Measurements from ENCODE around the gene PRKN.

The PRKN gene

GRCh38 chr6:161422710-161423680, 1304.6 kb downstream of the PRKN start:
- H3K4me1 ChIP-seq (ENCODE audit: control insufficient read depth, insufficient read depth, low read length, poor library complexity, severe bottlenecking) = no peaks in the 10 kb centered on the region
- no peak overlapping the region for H3K4me3 ChIP-seq (ENCODE audit: insufficient read depth, low read depth, low read length, poor library complexity, severe bottlenecking)
- no peaks in the 10 kb centered on the region for H3K36me3 ChIP-seq (ENCODE audit: control insufficient read depth, insufficient read depth, low read length)
- no peak for DNase-seq
- H3K27ac ChIP-seq (ENCODE audit: insufficient read depth, low read length, poor library complexity, severe bottlenecking) = no peak overlapping the region
- H3K9me3 ChIP-seq (ENCODE audit: control insufficient read depth, low read length) = no peaks in the 10 kb centered on the region
- no peaks in the 10 kb centered on the region for H3K27me3 ChIP-seq (replicated peaks; ENCODE audit: control insufficient read depth, insufficient read depth, low read length, poor library complexity, severe bottlenecking)

- H3K36me3 ChIP-seq (ENCODE audit: control insufficient read depth, insufficient read depth, low read length) = no peaks in the 10 kb centered on the region
- peaks cover 2% of the 10 kb centered on the region for H3K27me3 ChIP-seq (replicated peaks; ENCODE audit: control insufficient read depth, insufficient read depth, low read length, poor library complexity, severe bottlenecking)
- no peaks in the 10 kb centered on the region for H3K4me1 ChIP-seq (ENCODE audit: control insufficient read depth, insufficient read depth, low read length, poor library complexity, severe bottlenecking)
- no peak overlapping the region for H3K27ac ChIP-seq (ENCODE audit: insufficient read depth, low read length, poor library complexity, severe bottlenecking)
- no peak for DNase-seq
- no peaks in the 10 kb centered on the region for H3K9me3 ChIP-seq (ENCODE audit: control insufficient read depth, low read length)
- no peak overlapping the region for H3K4me3 ChIP-seq (ENCODE audit: insufficient read depth, low read depth, low read length, poor library complexity, severe bottlenecking)
Observed at GRCh38 chr6:161418463-161418945, 1309.1 kb downstream of the PRKN start.

GRCh38 chr6:161417717-161418462, 1309.7 kb downstream of the PRKN start:
- Histone ChIP-seq H3K9me3 (ENCODE audit: control insufficient read depth, low read length) (no peaks in the 10 kb centered on the region), H3K4me1 (ENCODE audit: control insufficient read depth, insufficient read depth, low read length, poor library complexity, severe bottlenecking) (no peaks in the 10 kb centered on the region), H3K27ac (ENCODE audit: insufficient read depth, low read length, poor library complexity, severe bottlenecking) (no peak overlapping the region), H3K36me3 (ENCODE audit: control insufficient read depth, insufficient read depth, low read length) (no peaks in the 10 kb centered on the region), H3K4me3 (ENCODE audit: insufficient read depth, low read depth, low read length, poor library complexity, severe bottlenecking) (no peak overlapping the region), H3K27me3 (replicated peaks; ENCODE audit: control insufficient read depth, insufficient read depth, low read length, poor library complexity, severe bottlenecking) (peaks cover 2% of the 10 kb centered on the region)
- DNase-seq = no peak

- DNase-seq = no peak
- H3K27ac ChIP-seq (ENCODE audit: insufficient read depth, low read length, poor library complexity, severe bottlenecking) = no peak overlapping the region
- H3K9me3 ChIP-seq (ENCODE audit: control insufficient read depth, low read length) = no peaks in the 10 kb centered on the region
- H3K4me1 ChIP-seq (ENCODE audit: control insufficient read depth, insufficient read depth, low read length, poor library complexity, severe bottlenecking) = no peaks in the 10 kb centered on the region
- no peaks in the 10 kb centered on the region for H3K36me3 ChIP-seq (ENCODE audit: control insufficient read depth, insufficient read depth, low read length)
- peaks cover 2% of the 10 kb centered on the region for H3K27me3 ChIP-seq (replicated peaks; ENCODE audit: control insufficient read depth, insufficient read depth, low read length, poor library complexity, severe bottlenecking)
- no peak overlapping the region for H3K4me3 ChIP-seq (ENCODE audit: insufficient read depth, low read depth, low read length, poor library complexity, severe bottlenecking)
Observed at GRCh38 chr6:161415302-161415855, 1312.2 kb downstream of the PRKN start.

GRCh38 chr6:161414707-161415106, 1312.9 kb downstream of the PRKN start:
- H3K9me3 ChIP-seq (ENCODE audit: control insufficient read depth, low read length) = no peaks in the 10 kb centered on the region
- H3K36me3 ChIP-seq (ENCODE audit: control insufficient read depth, insufficient read depth, low read length) = no peaks in the 10 kb centered on the region
- H3K27ac ChIP-seq (ENCODE audit: insufficient read depth, low read length, poor library complexity, severe bottlenecking) = no peak overlapping the region
- H3K4me1 ChIP-seq (ENCODE audit: control insufficient read depth, insufficient read depth, low read length, poor library complexity, severe bottlenecking) = no peaks in the 10 kb centered on the region
- H3K27me3 ChIP-seq (replicated peaks; ENCODE audit: control insufficient read depth, insufficient read depth, low read length, poor library complexity, severe bottlenecking) = peaks cover 2% of the 10 kb centered on the region
- DNase-seq = no peak
- no peak overlapping the region for H3K4me3 ChIP-seq (ENCODE audit: insufficient read depth, low read depth, low read length, poor library complexity, severe bottlenecking)

- Histone ChIP-seq H3K9me3 (ENCODE audit: control insufficient read depth, low read length) (no peaks in the 10 kb centered on the region), H3K27me3 (replicated peaks; ENCODE audit: control insufficient read depth, insufficient read depth, low read length, poor library complexity, severe bottlenecking) (peaks cover 2% of the 10 kb centered on the region), H3K4me3 (ENCODE audit: insufficient read depth, low read depth, low read length, poor library complexity, severe bottlenecking) (no peak overlapping the region), H3K27ac (ENCODE audit: insufficient read depth, low read length, poor library complexity, severe bottlenecking) (no peak overlapping the region), H3K4me1 (ENCODE audit: control insufficient read depth, insufficient read depth, low read length, poor library complexity, severe bottlenecking) (no peaks in the 10 kb centered on the region), H3K36me3 (ENCODE audit: control insufficient read depth, insufficient read depth, low read length) (no peaks in the 10 kb centered on the region)
- DNase-seq = no peak
Observed at GRCh38 chr6:161414180-161414579, 1313.4 kb downstream of the PRKN start.

- H3K27ac ChIP-seq (ENCODE audit: insufficient read depth, low read length, poor library complexity, severe bottlenecking) = no peak overlapping the region
- H3K27me3 ChIP-seq (replicated peaks; ENCODE audit: control insufficient read depth, insufficient read depth, low read length, poor library complexity, severe bottlenecking) = peaks cover 2% of the 10 kb centered on the region
- no peak overlapping the region for H3K4me3 ChIP-seq (ENCODE audit: insufficient read depth, low read depth, low read length, poor library complexity, severe bottlenecking)
- no peaks in the 10 kb centered on the region for H3K9me3 ChIP-seq (ENCODE audit: control insufficient read depth, low read length)
- DNase-seq = no peak
- H3K4me1 ChIP-seq (ENCODE audit: control insufficient read depth, insufficient read depth, low read length, poor library complexity, severe bottlenecking) = no peaks in the 10 kb centered on the region
- H3K36me3 ChIP-seq (ENCODE audit: control insufficient read depth, insufficient read depth, low read length) = no peaks in the 10 kb centered on the region
Observed at GRCh38 chr6:161413355-161413771, 1314.2 kb downstream of the PRKN start.

GRCh38 chr6:161412795-161413194, 1314.8 kb downstream of the PRKN start:
- no peaks in the 10 kb centered on the region for H3K4me1 ChIP-seq (ENCODE audit: control insufficient read depth, insufficient read depth, low read length, poor library complexity, severe bottlenecking)
- no peak for DNase-seq
- H3K27me3 ChIP-seq (replicated peaks; ENCODE audit: control insufficient read depth, insufficient read depth, low read length, poor library complexity, severe bottlenecking) = peaks cover 2% of the 10 kb centered on the region
- no peaks in the 10 kb centered on the region for H3K36me3 ChIP-seq (ENCODE audit: control insufficient read depth, insufficient read depth, low read length)
- no peak overlapping the region for H3K4me3 ChIP-seq (ENCODE audit: insufficient read depth, low read depth, low read length, poor library complexity, severe bottlenecking)
- no peak overlapping the region for H3K27ac ChIP-seq (ENCODE audit: insufficient read depth, low read length, poor library complexity, severe bottlenecking)
- no peaks in the 10 kb centered on the region for H3K9me3 ChIP-seq (ENCODE audit: control insufficient read depth, low read length)

- H3K4me3 ChIP-seq (ENCODE audit: insufficient read depth, low read depth, low read length, poor library complexity, severe bottlenecking) = no peak overlapping the region
- H3K27me3 ChIP-seq (replicated peaks; ENCODE audit: control insufficient read depth, insufficient read depth, low read length, poor library complexity, severe bottlenecking) = peaks cover 2% of the 10 kb centered on the region
- no peaks in the 10 kb centered on the region for H3K9me3 ChIP-seq (ENCODE audit: control insufficient read depth, low read length)
- H3K4me1 ChIP-seq (ENCODE audit: control insufficient read depth, insufficient read depth, low read length, poor library complexity, severe bottlenecking) = no peaks in the 10 kb centered on the region
- H3K27ac ChIP-seq (ENCODE audit: insufficient read depth, low read length, poor library complexity, severe bottlenecking) = no peak overlapping the region
- no peak for DNase-seq
- no peaks in the 10 kb centered on the region for H3K36me3 ChIP-seq (ENCODE audit: control insufficient read depth, insufficient read depth, low read length)
Observed at GRCh38 chr6:161411265-161411944, 1316.2 kb downstream of the PRKN start.

Data from effector memory CD4-positive, alpha-beta T cell (primary cell).